Measurements from ENCODE around the gene NT5DC3. TPM values are rescaled to one million over a fixed set of nuclear protein-coding genes. Genes with fewer than 3 reads are reported as not detected.

The NT5DC3 gene
- total RNA-seq, 4 donors from 2014 or later, result 4.1 to 10.2 (median 7.0) TPM

DNA sequence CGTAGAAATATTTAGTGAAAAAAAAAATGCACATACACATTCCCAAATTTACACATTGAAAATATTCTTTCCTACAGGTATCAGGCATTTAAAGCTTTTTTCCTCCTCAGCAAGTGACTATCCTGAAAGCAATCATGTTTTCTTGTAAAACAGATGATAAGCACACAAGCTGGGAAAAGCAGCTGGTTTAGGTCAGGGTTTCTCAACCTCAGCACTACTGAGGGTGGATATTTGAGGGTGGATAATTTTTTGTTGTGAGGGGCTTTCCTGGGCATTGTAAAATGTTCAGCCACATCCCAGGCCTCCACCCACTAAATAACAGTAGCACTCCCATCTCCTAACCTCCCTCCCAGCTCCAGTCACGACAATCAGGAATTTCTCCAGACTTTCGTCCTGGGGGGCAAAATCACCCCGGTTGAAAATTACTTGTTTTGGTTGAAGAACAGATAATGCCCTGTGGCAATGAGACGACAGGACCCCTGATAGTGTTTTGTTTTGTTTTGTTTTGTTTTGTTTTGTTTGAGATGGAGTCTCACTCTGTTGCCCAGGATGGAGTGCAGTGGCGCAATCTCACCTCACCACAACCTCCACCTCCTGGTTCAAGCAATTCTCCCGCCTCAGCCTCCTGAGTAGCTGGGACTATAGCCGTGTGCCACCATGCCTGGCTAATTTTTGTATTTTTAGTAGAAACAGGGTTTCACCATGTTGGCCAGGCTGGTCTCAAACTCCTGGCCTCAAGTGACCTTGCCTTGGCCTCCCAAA is 15.0 kb upstream of the NT5DC3 start:
- TF ChIP-seq, protein P1, sequence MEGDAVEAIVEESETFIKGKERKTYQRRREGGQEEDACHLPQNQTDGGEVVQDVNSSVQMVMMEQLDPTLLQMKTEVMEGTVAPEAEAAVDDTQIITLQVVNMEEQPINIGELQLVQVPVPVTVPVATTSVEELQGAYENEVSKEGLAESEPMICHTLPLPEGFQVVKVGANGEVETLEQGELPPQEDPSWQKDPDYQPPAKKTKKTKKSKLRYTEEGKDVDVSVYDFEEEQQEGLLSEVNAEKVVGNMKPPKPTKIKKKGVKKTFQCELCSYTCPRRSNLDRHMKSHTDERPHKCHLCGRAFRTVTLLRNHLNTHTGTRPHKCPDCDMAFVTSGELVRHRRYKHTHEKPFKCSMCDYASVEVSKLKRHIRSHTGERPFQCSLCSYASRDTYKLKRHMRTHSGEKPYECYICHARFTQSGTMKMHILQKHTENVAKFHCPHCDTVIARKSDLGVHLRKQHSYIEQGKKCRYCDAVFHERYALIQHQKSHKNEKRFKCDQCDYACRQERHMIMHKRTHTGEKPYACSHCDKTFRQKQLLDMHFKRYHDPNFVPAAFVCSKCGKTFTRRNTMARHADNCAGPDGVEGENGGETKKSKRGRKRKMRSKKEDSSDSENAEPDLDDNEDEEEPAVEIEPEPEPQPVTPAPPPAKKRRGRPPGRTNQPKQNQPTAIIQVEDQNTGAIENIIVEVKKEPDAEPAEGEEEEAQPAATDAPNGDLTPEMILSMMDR (IDR thresholded peaks at IDR 0.05), result no peak
- no peak for DNase-seq (ENCODE audit: low spot score)
- ATAC-seq (ENCODE audit: low FRiP score), result no peak

DNA sequence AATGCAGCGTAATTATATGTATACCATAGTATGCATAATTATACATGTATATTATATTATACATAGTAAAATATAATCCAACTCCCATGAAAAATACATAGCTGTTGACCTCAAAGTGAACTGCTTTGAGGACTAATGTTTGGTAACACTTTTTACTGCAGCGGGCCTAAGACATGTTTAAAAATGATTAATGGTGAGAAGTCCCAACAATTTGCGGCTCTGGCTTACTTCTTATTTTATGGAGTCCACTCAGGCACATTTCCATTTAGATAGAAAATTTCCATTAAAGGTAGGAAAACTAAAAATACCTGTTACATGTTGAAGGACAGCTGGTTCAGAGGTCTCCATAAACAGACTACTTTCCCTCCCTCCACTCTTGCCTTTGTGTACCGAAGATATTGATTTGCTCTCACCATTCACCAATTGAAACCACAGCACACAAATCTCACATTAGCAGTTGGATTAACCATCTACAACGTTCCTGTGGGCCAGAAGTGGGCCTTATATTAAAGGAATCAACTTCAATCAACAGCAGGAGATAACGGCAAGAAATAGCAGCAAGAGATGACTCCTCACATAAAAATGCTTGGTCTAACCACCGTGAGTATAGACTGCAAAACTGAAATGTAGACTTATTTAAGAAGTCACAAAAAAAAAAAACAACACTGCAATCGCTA is 14.1 kb upstream of the NT5DC3 start:
- DNase-seq (ENCODE audit: low spot score), result no peak
- TF ChIP-seq, protein P1 (IDR thresholded peaks at IDR 0.05), result no peak
- no peak for ATAC-seq (ENCODE audit: low FRiP score)

DNA sequence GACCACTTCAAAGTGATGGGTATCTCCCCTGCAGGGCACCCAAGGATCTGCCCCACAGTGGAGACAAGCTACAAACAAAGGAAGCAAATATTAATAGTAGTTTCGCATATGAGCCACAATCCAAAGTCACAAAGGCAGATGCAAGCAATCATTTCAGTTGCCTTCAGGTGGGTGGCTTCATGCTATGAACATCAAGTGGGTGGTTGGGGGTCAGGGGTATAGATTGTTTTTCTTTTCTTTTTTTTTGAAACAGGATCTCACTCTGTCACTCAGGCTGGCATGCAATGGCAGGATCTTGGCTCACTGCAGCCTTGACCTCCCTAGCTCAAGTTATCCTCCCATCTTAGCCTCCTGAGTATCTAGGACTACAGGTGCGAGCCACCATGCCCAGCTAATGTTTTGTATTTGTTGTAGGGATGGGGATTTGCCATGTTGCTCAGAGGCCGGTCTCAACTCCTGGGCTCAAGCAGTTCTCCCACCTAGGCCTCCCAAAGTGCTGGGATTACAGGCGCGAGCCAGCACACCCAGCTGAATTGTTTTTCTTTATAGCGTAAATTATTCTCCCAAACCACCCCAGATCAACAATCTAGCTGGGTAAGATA is 13.4 kb upstream of the NT5DC3 start:
- ATAC-seq (ENCODE audit: low FRiP score) (no peak), DNase-seq (ENCODE audit: low spot score) (no peak)
- TF ChIP-seq, protein P1 (IDR thresholded peaks at IDR 0.05), result no peak

- TF ChIP-seq, protein P1 (IDR thresholded peaks at IDR 0.05), result no peak
- DNase-seq (ENCODE audit: low spot score) (no peak), ATAC-seq (ENCODE audit: low FRiP score) (no peak)
Measured at GRCh38 chr12:103852498-103852997, 11.5 kb upstream of the NT5DC3 start.

DNA sequence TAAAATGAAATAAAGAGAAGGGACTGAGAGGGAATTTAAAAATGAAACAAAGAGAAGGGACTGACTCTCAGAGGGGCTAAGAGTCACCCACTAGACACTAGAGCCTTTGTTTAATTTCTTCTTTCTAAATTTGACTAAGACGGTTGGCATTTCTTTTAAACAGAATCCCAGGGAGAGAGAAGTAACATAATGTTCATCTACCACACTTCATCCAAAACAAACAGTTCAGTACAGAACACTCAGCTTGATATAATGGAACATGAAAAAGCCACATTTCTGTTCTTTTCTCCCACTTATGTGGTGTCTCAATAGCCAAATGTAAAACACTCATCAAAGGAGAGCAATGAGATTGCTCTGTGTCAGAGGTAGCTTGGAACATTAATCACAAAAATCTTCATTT is 10.1 kb upstream of the NT5DC3 start:
- ATAC-seq (ENCODE audit: low FRiP score), result no peak
- TF ChIP-seq, protein P1 (IDR thresholded peaks at IDR 0.05), result no peak

GRCh38 chr12:103850429-103850828 is 9.4 kb upstream of the NT5DC3 start:
- ATAC-seq (ENCODE audit: low FRiP score) (no peak), DNase-seq (ENCODE audit: low spot score) (no peak)
- TF ChIP-seq, protein P1 (IDR thresholded peaks at IDR 0.05), result no peak

More for the DNA sequence above, 10.1 kb upstream of the NT5DC3 start:
- DNase-seq (ENCODE audit: low spot score), result no peak

All from omental fat pad (tissue), 4 donors.